Mucosa of stomach (tissue), 1 donor: ENCODE measurements around the gene WDCP.
"Not testable (repeated sequence)": the region's sequence is repeated elsewhere in the genome, so short reads cannot be mapped to it uniquely, and the experiment has no call there.

ENCODE experiments used
- H3K27me3 ChIP-seq: one replicate; pipeline ENCODE4 v1.7.0; 2013; ENCODE audit warnings: mild to moderate bottlenecking, low read length; ENCODE audit not compliant: control insufficient read depth, insufficient read depth
- H3K36me3 ChIP-seq: one replicate; pipeline ENCODE4 v1.7.0; 2013; ENCODE audit warnings: low read length; ENCODE audit not compliant: control insufficient read depth, insufficient read depth
- H3K4me1 ChIP-seq: one replicate; pipeline ENCODE4 v1.7.0; 2013; ENCODE audit warnings: mild to moderate bottlenecking, low read length; ENCODE audit not compliant: control insufficient read depth, insufficient read depth
- H3K4me3 ChIP-seq: one replicate; pipeline ENCODE4 v1.7.0; 2013; ENCODE audit warnings: low read length
- H3K9ac ChIP-seq: one replicate; pipeline ENCODE4 v1.7.0; 2013; ENCODE audit warnings: mild to moderate bottlenecking, low read length, moderate library complexity
- H3K9me3 ChIP-seq: one replicate; pipeline ENCODE4 v1.7.0; 2013; ENCODE audit warnings: mild to moderate bottlenecking, low read length, moderate library complexity; ENCODE audit not compliant: control insufficient read depth
- donor health status: Pancreatic carcinoma.

Gene WDCP

GRCh38 chr2:24016376-24016761, 30.8 kb downstream of the WDCP start:
- H3K27me3 ChIP-seq, result peaks cover 6% of the 10 kb centered on the region
- H3K36me3 ChIP-seq, result no peaks in the 10 kb centered on the region
- no peak overlapping the region for H3K9ac ChIP-seq
- no peaks in the 10 kb centered on the region for H3K4me1 ChIP-seq
- H3K4me3 ChIP-seq, result no peak overlapping the region
- no peaks in the 10 kb centered on the region for H3K9me3 ChIP-seq

- H3K27me3 ChIP-seq, result peaks cover 12% of the 10 kb centered on the region
- H3K9me3 ChIP-seq, result no peaks in the 10 kb centered on the region
- no peak overlapping the region for H3K4me3 ChIP-seq
- H3K36me3 ChIP-seq, result no peaks in the 10 kb centered on the region
- H3K9ac ChIP-seq, result no peak overlapping the region
- no peaks in the 10 kb centered on the region for H3K4me1 ChIP-seq
Measured at GRCh38 chr2:24015562-24016375, 31.4 kb downstream of the WDCP start.

- H3K36me3 ChIP-seq, H3K4me3 ChIP-seq, H3K9me3 ChIP-seq, H3K4me1 ChIP-seq, H3K9ac ChIP-seq: not testable (repeated sequence)
- H3K27me3 ChIP-seq, result peaks cover 20% of the 10 kb centered on the region
Measured at GRCh38 chr2:24014902-24015301, 32.3 kb downstream of the WDCP start.

- H3K36me3 ChIP-seq, result no peaks in the 10 kb centered on the region
- H3K4me3 ChIP-seq, result no peak overlapping the region
- no peaks in the 10 kb centered on the region for H3K9me3 ChIP-seq
- no peaks in the 10 kb centered on the region for H3K4me1 ChIP-seq
- H3K9ac ChIP-seq, result no peak overlapping the region
- H3K27me3 ChIP-seq, result peaks cover 32% of the 10 kb centered on the region
Measured at GRCh38 chr2:24012521-24013188, 34.5 kb downstream of the WDCP start.

GRCh38 chr2:24011250-24012104, 35.7 kb downstream of the WDCP start:
- H3K27me3 ChIP-seq, result peaks cover 32% of the 10 kb centered on the region
- no peak overlapping the region for H3K9ac ChIP-seq
- H3K4me1 ChIP-seq, result no peaks in the 10 kb centered on the region
- H3K9me3 ChIP-seq, result no peaks in the 10 kb centered on the region
- no peak overlapping the region for H3K4me3 ChIP-seq
- H3K36me3 ChIP-seq, result no peaks in the 10 kb centered on the region

- Histone ChIP-seq H3K36me3 (no peaks in the 10 kb centered on the region), H3K9me3 (no peaks in the 10 kb centered on the region), H3K27me3 (peaks cover 32% of the 10 kb centered on the region), H3K4me1 (no peaks in the 10 kb centered on the region), H3K9ac (no peak overlapping the region), H3K4me3 (no peak overlapping the region)
Measured at GRCh38 chr2:24010477-24011249, 36.5 kb downstream of the WDCP start.

- Histone ChIP-seq H3K4me3 (no peak within 1 kb of the TSS), H3K4me1 (no peaks in the 10 kb centered on the region), H3K36me3 (no peaks in the 10 kb centered on the region), H3K9ac (peak within 1 kb of the TSS; percentile 3), H3K9me3 (no peaks in the 10 kb centered on the region), H3K27me3 (peaks cover 32% of the 10 kb centered on the region)
Measured at GRCh38 chr2:24009680-24010476, 37.3 kb downstream of the WDCP start, which contains the start of gene MFSD2B. TSS of gene MFSD2B (plus strand) at chr2:24010085. CDS start at chr2:24010097, 12 bp downstream.

GRCh38 chr2:24009367-24009679, 37.9 kb downstream of the WDCP start:
- Histone ChIP-seq H3K9ac (no peak overlapping the region), H3K36me3 (no peaks in the 10 kb centered on the region), H3K4me1 (no peaks in the 10 kb centered on the region), H3K27me3 (peaks cover 32% of the 10 kb centered on the region), H3K4me3 (no peak overlapping the region), H3K9me3 (no peaks in the 10 kb centered on the region)

GRCh38 chr2:24008672-24009366, 38.4 kb downstream of the WDCP start:
- no peak overlapping the region for H3K4me3 ChIP-seq
- H3K9me3 ChIP-seq, result no peaks in the 10 kb centered on the region
- H3K4me1 ChIP-seq, result no peaks in the 10 kb centered on the region
- H3K36me3 ChIP-seq, result no peaks in the 10 kb centered on the region
- H3K9ac ChIP-seq, result no peak overlapping the region
- H3K27me3 ChIP-seq, result peaks cover 32% of the 10 kb centered on the region

GRCh38 chr2:24007693-24008092, 39.5 kb downstream of the WDCP start:
- Histone ChIP-seq H3K4me1 (no peaks in the 10 kb centered on the region), H3K9ac (no peak overlapping the region), H3K4me3 (no peak overlapping the region), H3K27me3 (peaks cover 32% of the 10 kb centered on the region), H3K9me3 (no peaks in the 10 kb centered on the region), H3K36me3 (no peaks in the 10 kb centered on the region)
